HG03095 (cell line): ENCODE results near the gene DFFB.

ENCODE experiments used
- ATAC-seq: cut with Tn5 transposase; IDR thresholded peaks from one replicate; pipeline ENCODE4 v1.9.1; 2021; ENCODE audit warnings: moderate library complexity; ENCODE audit not compliant: unreplicated experiment

DFFB gene

DNA sequence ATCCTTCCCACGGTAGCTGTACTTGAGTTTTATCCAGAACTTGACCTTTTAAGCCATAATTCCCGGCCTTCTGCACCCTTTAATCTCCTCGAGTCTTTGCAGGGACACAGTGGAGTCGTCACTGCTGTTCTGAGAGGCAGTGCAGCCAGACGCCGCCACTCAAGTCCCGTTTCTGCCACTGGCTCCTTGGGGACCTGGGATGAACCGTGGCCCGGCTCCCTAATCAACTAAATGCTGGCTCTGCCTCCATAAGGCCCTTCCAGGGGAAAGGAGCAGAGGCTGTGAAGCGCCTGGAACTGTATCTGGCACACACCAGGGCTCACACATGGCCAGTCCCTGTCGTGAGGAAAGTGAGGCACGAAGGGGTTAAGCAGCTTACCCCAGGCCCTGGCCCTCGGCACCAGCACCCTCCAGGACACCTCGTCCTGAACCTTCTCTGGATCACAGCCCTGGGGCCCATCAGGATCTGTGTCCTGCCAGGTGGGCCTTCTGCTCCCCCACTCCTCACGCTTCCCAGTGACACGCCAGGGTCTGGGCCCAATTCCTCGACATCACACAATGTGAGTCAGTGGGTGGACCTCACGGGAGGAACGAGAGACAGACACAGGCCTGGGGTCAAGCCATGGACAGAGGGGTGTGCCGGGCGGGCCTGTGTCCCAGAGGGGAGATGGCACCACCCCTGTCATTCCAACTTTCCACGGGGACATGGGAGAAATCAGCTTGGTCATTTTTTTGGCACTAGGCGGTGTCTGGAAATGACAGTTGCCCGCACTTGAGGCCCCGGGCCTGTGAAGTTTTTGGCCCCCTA, 66.3 kb downstream of the DFFB start:
- ATAC-seq: no peak

DNA sequence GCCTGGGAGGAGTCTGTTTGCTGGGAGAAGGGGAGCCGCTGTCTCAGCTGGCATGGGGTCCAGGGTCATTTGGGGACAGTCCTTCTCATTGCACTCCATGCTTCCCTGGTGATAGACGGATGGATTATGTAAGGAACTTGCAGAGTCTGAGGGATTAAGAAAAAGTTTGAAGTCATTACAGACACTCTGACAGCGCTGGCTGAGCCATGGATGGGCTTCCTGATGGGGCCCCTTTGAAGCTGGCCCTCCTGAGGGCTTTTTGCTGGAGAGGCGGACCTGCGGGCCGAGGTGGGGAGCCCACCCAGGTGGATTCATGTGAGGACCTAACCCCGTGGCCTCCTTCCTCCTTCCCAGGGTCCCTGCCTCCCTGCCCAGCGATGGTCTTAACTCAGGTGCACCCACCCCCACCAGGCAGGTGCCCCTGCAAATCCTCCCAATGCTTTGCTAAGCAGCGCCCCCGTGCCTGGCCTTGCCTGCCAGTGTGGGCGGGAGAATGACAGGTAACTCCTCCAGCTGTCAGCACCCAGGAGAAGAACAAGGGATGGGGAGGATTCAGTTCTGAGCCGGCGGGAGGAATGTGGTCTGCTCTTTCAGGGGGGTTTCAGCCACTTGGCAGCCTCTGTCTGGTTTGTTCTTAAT, 67.0 kb downstream of the DFFB start:
- no peak for ATAC-seq

DNA sequence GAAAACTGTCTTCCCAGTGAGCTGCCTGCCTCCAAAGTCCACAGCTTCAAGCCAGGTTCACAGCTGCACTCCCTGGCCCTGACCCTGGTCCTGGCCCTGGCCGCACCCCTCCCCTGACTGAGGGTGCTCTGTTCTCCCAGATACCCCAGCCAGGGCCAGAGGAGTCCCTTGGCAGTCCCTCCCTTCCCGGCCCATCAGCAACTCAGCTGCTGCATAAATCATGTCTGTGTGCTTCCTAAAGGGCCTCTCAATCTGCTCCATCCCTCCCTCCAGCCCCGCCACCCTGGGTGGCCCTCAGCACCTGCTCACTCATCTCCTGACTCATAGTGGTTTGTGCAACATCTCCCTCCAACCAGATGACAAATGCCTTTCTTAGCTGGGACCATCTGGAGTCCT, 67.5 kb downstream of the DFFB start:
- no peak for ATAC-seq

DNA sequence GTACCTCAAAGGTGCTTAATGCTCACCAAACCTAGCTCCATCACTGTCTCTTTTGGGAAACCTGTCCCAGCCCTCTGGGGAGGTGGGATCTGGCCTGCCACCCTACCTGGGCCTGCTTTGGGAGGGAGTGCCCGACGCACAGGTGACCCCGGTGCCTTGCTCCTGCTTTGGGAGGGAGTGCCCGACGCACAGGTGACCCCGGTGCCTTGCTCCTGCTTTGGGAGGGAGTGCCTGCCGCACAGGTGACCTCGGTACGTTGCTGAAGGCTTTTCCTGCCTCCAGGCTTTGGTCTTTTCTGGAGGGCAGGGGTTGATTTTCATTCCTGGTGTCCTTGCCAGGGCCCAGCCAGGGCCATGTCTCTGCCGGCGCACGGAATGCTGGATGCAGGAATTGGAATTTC, 68.0 kb downstream of the DFFB start:
- ATAC-seq: no peak

DNA sequence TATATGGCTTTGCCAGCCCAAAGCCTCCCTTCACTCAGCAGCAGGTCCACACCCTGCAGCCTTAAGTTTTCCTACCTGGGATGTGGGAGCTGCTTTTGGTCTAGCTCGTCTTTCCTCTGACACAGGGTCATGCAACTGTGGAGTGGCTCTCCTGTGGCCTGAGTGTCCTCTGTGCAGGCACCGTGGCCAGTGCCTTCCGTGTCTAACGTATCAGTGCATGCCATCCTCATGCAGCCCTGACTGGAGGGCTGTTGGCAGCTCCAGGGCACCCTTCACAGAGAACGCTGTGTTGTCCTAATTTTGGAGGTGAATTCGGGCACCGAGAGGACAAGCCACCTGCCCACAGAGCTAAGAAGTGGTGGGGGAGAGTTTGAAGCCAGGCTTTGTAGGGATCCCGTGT, 68.5 kb downstream of the DFFB start:
- ATAC-seq: no peak

DNA sequence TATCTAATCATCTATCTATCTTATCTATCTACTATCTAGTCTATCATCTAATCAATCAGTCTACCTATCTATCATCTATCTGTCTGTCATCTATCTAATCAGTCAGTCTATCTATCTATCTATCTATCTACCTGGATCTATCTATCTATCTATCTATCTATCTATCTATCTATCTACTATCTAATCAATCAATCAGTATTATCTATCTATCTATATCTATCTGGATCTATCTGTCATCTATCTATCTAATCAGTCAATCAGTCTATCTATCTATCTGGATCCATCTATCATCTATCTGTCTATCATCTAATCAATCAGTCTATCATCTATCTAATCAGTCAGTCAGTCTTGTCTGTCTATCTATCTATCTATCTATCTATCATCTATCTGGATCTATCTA, 69.7 kb downstream of the DFFB start:
- no peak for ATAC-seq

DNA sequence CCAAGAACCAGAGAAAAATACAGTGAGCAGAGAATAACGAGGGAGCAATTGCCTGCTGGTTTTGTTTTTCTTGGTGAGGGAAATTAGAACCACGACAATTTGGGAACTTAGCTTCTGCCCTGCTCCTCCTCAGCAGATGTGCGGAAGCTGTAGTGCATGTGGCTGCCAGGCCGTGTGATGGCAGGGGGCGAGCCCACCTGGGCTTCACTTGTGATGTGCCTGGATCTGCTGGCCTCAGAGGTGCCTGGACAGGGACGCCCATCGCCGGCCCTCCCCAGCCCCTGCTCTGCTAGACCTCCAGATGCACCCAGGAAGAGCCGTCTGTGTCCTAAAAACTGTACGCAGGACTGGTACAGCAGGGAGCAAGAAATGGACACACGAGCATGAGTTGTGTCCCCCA, 71.3 kb downstream of the DFFB start:
- ATAC-seq: no peak

DNA sequence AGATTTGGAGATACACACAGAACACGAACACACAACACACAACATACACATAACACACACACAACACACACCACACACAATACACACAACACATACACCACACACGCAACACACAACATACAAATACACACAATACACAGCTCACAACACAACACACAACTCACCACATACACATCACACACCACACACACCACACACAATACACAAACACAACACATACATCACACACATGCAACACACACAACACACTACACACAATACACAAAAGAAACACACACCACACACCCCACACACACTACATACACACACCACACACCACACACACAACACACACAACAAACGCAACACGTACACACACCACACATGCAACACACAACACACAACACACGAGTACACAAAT, 71.8 kb downstream of the DFFB start:
- ATAC-seq: no peak

DNA sequence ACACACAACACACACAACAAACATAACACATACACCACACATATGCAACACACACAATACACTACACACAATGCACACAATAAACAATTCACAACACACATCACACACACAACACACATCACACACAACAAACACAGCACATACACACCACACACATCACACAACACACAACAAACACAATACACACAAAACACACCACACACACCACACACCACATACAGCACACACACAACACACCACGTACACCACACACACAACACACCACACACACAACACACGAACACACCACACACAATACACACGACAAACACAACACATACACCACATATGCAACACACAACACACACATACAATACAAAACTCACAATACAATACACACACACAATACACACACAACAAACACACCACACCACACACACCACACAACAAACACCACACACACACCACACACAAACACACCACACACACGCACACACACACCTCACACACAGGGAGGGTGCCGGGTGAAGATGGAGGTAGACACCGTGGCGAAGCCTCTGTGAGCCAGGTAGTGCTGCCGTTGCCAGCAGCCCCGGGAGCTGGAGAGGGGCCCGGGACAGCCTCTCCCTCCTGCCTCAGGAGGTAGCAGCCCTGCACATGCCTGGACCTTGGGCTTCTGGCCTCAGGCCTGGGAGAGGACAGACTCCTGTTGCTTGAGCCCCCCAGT, 73.2 kb downstream of the DFFB start:
- no peak for ATAC-seq

DNA sequence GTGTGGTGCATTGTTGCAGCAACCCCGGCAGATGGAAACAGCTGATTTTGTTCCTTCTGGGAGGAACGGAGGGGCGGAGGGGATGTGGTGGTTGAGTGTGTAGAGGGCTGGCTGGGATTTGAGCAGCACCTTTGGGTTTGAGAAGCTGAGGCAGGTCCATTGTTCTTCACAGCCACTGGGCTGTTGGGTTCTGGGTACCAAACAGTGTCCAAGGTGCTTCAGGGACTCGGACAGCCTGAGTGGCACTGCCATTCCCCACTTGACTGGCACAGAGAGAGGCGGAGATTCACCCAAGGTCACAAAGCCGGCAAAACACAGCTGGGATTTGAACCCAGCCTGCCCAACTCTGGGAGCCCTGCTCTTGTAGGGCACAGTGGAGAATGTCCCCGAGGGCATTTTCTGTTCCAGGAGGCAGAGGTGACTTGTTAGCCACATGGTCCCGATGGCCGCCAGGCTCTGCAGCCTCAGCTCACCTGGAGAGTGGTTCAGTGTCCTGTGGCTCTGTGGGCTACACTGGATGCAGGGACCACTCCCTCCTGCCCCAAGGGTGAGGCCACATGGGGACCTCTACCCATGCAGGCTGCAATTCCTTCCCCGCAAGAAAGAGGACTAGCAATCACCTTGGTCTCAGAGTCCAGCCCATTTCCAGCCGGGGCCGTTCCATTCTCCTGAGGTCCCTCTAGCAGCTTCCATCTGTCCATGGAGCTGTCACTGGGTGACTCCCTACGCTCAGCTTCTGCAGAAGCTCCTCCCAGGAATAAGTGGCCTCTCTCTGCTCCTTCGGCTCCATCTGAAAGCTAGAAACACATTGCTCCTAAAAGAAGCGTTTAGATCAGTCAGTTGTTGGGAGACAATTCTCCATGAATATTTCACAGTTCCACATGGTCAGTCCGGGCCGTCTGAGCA, 74.0 kb downstream of the DFFB start:
- no peak for ATAC-seq

DNA sequence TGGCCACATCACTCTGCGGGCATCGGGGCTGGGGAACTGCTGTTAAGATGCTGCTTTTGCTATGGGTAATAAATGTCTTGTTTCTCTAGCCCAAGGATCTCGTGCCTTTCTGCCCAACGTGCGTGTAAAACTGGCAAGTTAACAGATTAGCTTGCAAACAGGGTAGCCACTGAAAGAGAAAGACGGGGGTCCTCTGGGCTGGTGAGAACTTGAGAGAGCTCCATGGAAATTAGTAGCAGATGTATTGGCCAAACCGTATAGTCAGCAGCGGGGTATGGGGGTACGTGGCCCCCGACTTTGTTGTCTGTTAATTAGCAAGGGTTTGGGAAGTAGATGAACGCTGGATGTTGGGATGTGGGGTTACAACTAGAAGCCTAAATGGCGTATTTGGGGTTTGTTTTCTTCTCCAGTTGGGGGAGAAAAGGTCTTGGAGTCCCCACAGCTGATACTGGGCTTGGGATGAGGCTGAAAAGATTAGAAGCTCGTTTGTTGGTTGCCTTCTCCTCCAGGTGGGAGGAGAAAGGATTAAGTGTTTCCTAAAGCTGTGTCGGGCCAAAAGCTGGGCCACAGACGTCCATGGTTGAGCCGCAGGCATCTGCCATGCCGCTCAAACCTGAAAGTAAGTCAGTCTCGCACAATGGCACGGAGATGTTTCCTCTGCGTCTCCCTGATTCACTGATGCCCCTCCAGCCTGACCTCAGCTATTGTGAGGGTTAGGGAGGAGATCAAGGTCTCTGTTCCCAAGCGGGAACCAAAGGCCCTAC, 75.1 kb downstream of the DFFB start:
- ATAC-seq: no peak
